ENCODE measurements around the gene KRT74.

KRT74 gene

DNA sequence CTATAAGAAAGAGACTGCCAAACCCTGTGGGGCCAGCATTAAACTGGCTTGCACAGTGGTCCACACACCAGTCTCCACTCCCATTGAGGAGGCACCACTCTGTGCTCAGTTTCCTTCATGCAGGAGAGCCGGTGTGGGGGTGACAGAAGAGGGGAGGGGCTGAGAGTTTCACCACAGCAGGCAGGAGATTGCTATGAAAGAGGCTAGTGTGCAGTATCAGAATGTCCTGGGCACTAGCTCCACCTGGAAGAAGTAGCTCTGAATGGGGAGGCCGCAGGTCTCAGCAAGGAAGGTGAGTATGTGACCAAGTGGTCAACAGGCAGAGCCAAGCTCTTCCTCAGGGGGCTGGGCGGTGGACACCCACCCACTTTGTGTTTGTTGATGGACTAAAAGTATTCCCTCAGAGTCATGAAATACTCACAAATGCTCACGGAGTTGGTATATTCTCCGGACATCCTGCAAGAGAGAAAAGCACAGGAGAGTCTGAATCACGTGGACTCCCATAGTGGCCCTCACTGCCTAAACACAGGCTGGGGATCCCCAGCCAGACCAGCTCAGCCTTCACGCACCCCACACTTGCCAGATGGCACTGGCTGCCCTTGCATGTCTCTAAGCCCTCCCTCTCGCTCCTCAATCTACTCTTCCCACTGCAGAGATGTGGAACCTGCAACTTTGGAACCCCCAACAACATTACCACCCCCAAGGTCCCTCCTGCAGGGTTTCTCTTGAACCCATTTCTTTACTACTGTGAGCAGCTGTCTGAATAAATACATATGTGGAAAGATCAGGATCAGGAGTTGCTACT, 35.4 kb upstream of the KRT74 start:
- TF ChIP-seq, protein P1, sequence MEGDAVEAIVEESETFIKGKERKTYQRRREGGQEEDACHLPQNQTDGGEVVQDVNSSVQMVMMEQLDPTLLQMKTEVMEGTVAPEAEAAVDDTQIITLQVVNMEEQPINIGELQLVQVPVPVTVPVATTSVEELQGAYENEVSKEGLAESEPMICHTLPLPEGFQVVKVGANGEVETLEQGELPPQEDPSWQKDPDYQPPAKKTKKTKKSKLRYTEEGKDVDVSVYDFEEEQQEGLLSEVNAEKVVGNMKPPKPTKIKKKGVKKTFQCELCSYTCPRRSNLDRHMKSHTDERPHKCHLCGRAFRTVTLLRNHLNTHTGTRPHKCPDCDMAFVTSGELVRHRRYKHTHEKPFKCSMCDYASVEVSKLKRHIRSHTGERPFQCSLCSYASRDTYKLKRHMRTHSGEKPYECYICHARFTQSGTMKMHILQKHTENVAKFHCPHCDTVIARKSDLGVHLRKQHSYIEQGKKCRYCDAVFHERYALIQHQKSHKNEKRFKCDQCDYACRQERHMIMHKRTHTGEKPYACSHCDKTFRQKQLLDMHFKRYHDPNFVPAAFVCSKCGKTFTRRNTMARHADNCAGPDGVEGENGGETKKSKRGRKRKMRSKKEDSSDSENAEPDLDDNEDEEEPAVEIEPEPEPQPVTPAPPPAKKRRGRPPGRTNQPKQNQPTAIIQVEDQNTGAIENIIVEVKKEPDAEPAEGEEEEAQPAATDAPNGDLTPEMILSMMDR (IDR thresholded peaks at IDR 0.05; ENCODE audit: control insufficient read depth, insufficient read depth, low read depth, low read length, missing control alignments), result no peak
- DNase-seq (ENCODE audit: low read depth), result no peak
- H3K4me3 ChIP-seq (ENCODE audit: control insufficient read depth, low read depth, low read length), result no peak overlapping the region

DNA sequence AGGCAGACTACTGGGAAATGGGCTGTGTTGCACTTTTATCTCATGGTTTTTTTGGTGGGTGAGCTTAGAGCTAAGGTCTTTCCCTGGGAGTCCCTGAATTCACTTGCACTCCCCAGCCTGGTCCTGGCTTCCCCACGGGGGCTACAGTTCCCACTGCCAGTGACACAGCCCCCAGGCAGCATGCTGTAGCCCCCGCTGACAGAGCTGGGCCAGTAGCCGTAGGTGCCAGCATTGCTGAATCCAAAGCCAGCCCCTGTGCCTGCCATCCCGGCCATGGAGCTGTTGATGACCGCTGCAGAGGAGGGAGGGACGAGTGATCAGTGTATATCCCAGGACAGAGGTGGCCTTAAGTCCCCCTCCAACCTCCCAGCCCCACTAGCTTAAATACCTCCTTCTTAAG, 34.5 kb upstream of the KRT74 start:
- TF ChIP-seq, protein P1 (IDR thresholded peaks at IDR 0.05; ENCODE audit: control insufficient read depth, insufficient read depth, low read depth, low read length, missing control alignments), result no peak
- no peak for DNase-seq (ENCODE audit: low read depth)
- no peak overlapping the region for H3K4me3 ChIP-seq (ENCODE audit: control insufficient read depth, low read depth, low read length)

DNA sequence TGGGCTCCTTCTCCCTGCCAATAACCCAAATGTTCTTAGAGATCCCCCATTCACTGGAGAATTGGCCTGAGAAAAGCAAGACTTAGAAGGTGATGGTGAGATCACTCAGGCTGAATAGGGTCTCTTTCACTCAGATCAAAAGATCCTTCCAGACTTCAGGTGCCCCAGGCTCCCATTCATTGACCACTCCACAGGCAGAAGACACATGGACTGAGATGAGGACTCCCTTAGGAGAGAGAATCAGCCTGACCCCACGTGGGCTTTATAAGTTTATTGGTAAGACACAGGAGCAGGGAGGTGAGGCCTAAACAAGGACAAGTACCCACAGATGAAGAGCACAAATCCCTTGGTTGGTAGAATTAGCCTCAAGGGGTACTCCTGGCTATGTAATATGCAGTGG, 33.7 kb upstream of the KRT74 start:
- H3K4me3 ChIP-seq (ENCODE audit: control insufficient read depth, low read depth, low read length), result no peak overlapping the region
- DNase-seq (ENCODE audit: low read depth), result no peak
- TF ChIP-seq, protein P1 (IDR thresholded peaks at IDR 0.05; ENCODE audit: control insufficient read depth, insufficient read depth, low read depth, low read length, missing control alignments), result no peak

DNA sequence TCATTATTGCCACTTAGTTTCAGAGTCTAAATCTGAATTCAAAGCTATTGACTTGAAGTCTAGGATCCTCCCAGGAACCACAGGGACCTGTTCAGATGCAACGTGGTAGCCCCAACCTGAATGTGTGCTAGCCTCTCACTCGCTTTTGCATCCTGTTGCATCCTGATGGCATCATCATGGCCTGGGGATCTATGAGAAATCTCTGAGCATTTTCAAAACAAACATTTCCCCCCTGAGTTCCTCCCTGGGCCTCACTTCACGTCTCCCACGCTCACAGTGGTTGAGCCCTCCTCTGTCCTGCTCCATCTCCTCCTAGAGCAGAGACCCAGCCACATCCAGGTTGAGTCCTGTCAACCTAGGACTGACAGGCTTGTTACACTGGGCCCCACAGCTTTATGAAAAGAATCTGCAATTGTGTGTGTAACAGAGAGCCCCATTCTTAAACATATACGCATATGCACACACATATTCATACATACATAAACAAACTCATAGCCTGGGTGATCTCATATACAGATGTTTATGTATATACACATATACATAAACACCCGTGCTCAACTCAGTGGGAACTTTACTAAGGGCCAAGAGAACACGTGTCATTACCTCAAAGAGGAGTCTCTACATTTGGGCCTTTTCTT, 33.1 kb upstream of the KRT74 start:
- H3K4me3 ChIP-seq (ENCODE audit: control insufficient read depth, low read depth, low read length), result no peak overlapping the region
- TF ChIP-seq, protein P1 (IDR thresholded peaks at IDR 0.05; ENCODE audit: control insufficient read depth, insufficient read depth, low read depth, low read length, missing control alignments), result no peak
- no peak for DNase-seq (ENCODE audit: low read depth)

DNA sequence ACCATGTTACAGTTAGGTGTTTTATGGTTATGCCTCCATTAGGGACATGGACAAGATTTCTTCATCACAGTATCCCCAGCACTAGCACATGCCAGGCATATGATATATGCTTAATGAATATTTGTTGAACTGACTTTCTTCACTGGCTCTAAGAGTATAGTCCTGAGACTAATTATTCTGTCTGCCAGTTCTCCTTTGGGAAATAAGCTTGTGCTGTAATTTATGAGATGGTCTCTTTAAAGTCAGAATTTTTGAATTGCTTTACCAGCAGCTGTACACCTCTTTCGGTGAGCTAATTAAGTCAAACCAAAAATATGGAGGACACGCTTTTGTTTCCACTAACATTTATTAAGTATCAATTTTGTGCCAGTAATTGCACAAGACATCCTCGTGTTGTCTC, 32.5 kb upstream of the KRT74 start:
- TF ChIP-seq, protein P1 (IDR thresholded peaks at IDR 0.05; ENCODE audit: control insufficient read depth, insufficient read depth, low read depth, low read length, missing control alignments), result no peak
- H3K4me3 ChIP-seq (ENCODE audit: control insufficient read depth, low read depth, low read length), result no peak overlapping the region
- no peak for DNase-seq (ENCODE audit: low read depth)

DNA sequence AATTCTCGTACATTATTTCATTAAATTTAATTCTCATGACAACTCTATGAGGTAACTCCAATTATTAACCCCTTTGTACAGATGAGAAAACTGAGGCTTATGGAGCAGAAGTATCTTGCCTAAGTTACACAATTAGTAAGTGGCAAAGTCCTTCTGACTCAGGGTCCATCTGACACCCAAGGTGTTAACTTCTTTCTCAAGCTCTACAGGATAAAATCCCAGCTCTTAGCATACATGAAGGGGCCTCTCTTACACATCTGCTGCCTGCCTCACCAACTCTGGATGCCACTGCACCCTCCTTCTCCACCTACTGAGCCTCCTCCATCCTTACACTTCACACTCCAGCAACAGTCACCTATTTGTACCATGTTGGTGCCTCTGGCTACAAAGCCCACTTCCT, 31.9 kb upstream of the KRT74 start:
- TF ChIP-seq, protein P1 (IDR thresholded peaks at IDR 0.05; ENCODE audit: control insufficient read depth, insufficient read depth, low read depth, low read length, missing control alignments), result no peak

More for the DNA sequence above, 31.9 kb upstream of the KRT74 start:
- H3K4me3 ChIP-seq (ENCODE audit: control insufficient read depth, low read depth, low read length), result no peak overlapping the region
- DNase-seq (ENCODE audit: low read depth), result no peak
